Activated T-helper 1 cell treated with Interleukin-2 at 50 U/mL for 16 hours (primary cell): ENCODE measurements around the gene MBTPS1.

ENCODE experiments used
- DNase-seq: peaks from one replicate; pipeline ENCODE4 v3.0.0-alpha.2; 2020; ENCODE audit warnings: low read depth

Gene MBTPS1

GRCh38 chr16:84074721-84075120 lies 42.0 kb downstream of the MBTPS1 start:
- no peak for DNase-seq

GRCh38 chr16:84072014-84072413 lies 44.7 kb downstream of the MBTPS1 start:
- no peak for DNase-seq

- DNase-seq = no peak
Observed at GRCh38 chr16:84071121-84071520, 45.6 kb downstream of the MBTPS1 start.

- DNase-seq = no peak
Observed at GRCh38 chr16:84069540-84069939, 47.2 kb downstream of the MBTPS1 start.

DNA sequence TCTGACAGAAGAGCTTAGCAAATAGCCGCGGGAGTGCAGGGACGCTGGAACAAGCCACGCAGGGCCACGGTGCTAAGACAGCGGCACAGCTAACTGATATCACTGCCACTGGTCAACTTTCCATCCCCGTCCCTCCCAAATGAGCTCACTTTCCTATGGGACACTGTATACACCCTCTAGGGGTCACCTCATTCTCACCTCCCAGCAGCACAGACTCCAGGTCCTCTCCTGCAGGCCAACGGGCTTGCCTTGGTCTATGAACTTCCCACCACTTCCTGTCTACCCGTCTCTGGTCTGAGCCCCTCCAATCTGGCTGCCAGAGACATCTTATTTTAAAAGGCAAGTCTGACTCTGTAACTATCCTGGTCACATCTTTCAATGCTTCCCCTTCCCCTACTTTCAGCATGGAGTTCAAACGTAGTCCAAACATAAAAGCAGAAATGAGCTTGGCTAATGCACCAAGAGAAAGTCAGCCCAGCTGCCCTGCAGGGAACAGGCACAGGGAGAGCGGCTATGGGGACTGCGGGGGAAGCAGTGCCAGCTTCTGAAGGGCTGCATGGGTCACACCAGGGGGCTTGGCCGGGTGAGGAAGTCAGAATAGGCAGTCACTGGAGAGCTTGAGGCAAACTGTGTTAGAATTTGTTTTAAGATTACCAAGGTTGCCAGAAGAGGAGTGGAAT lies 47.8 kb downstream of the MBTPS1 start:
- no peak for DNase-seq

- DNase-seq = no peak
Observed at GRCh38 chr16:84068041-84068440, 48.7 kb downstream of the MBTPS1 start.

- no peak for DNase-seq
Observed at GRCh38 chr16:84067640-84068039, 49.1 kb downstream of the MBTPS1 start.

DNA sequence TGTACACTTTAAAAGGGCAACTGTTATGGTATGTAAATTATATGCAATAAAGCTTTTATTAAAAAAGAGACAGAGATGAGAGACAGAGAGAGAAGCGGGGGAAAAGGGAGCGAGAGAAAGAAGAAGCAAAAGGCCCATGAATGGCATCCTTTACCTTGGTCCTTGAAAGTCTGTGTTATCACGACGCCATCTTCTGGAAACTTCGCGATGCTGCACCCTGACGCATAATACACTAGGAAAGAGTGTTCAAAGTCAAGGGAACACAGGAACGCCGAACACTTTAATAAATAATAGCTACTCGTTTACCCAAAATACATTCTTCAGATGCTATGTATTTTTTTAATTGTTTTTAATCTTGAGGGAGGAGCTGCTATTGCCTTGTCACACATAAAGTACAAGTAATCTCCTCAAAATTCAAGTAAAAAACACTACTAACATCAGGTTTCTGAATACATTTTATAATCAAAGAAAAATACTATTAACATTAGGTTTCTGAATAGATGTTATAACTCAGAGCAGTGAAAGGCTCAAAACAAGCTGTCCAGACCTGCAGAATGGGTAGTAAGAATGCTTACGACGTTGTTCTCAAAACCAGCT lies 51.1 kb downstream of the MBTPS1 start:
- no peak for DNase-seq

- no peak for DNase-seq
Observed at GRCh38 chr16:84063980-84064379, 52.8 kb downstream of the MBTPS1 start.

DNA sequence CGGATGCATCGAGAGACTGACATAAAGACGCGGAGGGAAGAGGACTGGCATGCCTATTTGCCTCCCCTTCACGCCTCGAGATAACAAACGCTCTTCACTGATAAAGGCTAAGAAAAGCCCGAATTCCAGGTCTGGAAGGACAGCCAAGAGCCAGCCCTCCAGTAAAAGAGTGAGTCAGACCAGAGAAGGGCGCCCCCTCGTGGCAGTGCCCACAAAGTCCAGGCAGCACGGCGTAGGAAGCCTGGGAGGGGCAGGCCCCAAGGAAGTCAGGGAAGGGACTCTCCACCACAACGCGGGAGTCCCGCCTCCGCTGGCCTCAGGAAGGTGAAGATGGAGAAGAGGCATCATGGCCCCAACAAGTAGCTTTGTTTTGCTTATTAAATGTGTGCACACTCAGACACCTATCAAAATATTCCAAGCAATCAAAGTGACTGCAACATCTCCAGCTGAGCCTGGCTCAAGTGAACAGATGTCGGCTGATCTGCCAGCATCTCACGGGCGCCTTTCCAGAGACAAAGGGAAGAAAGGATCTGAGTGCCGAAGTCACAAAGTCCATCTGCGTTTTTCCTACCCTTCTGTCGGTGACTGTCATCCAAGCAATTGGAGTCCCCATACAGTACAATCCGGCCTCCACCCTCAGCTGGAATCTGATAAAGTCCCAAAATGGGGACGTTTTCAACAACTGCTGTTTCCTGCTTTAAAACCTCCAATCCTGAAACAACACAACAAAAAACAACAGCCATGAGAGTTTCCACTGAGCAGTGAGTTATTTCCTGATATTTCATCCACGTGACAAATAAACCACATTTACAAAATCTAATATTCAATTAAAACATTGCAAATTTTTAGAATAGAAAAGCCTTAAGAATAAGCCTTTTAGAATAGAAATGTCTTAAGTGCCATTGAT lies 53.8 kb downstream of the MBTPS1 start:
- peak; percentile 24 for DNase-seq

DNA sequence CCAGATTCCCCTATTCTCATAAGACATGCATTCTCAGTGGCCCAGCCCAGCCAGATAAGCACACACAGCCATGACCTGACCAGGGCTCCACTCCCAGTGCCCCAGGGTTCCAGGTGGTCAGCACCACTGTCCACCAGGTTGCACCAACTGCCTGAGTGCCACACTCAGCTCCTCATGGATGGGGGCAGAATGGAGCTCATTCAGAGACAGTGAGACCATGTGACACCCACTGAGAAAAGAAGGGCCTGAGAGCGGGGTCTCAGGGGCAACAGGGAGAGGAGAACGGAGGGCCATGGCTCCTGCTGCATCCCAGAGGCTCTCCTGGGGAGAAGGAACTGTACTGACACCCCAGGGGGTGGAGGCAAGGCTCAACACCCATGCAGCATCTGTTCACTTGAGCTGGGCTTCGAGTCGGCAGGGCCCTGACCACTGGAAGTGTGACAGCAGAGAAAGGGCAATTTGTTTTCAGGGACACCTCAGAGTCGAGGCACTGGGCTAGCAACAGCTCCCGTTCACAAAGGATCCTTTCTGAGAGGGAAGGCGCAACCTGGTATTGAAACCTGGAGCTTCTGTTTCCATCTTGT lies 55.4 kb downstream of the MBTPS1 start:
- DNase-seq = no peak

DNA sequence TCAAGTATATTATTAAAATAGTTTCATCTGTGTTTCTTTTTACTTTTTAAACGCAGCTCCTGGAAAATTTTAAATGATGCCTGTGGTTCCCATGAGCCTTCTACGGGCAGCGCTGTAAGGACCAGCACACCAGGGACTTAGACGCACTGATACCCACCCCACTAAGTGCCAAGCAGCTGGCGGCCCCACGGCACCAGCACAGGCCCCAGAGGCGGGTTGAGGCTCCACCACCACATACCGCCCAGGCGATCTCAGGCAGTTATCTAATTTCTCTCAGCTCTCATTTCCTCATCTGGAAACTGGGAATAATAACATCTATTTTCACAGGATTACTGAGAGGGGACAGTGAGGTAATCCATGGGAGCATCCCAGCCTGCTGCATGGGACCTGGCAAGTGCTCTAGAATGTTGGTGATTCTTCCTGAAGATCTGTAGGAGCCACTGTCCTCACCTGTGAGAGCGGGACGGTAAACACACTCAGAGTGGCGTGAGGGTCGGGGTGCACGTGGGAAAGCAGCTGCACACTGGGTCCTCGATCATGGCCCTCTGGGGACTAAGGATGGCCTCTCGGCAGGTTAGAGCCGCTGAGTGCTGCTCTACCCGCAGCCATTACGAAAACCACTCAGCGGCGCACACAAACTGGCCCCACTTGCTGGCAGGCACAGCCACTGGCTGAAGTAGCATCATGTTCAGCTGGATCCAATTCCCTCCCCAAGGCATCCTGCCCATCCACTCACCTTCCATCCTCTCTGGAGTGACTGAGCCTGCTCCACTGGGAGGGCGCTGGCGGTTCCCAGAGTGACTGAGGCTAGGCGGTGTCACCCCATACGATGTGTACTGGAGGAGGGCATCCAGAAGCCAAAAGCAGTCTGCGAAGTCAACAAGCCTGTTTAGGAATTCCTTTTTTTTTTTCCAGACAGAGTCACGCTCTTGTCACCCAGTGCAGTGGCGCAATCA lies 56.5 kb downstream of the MBTPS1 start:
- DNase-seq = no peak

- DNase-seq = no peak
Observed at GRCh38 chr16:84059111-84059510, 57.6 kb downstream of the MBTPS1 start.

DNA sequence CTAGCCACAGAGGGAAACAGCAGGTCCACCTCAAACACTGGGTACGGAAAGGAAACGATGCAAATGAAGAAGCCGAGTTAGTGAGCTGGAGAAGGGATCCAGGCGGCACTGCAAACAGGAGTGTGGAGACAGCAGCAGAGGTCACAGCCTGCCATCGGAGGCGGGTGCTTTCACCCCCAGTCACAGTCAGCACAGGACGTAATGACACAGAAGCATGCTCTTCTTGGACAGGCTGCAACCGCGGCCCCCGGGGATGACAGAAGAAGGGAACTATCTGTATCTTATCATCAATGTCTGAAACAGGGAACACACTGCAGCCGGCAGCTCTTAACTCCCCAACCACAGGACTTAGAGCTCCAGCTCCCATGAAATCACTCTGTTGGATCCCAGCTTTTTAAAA lies 58.1 kb downstream of the MBTPS1 start:
- no peak for DNase-seq

DNA sequence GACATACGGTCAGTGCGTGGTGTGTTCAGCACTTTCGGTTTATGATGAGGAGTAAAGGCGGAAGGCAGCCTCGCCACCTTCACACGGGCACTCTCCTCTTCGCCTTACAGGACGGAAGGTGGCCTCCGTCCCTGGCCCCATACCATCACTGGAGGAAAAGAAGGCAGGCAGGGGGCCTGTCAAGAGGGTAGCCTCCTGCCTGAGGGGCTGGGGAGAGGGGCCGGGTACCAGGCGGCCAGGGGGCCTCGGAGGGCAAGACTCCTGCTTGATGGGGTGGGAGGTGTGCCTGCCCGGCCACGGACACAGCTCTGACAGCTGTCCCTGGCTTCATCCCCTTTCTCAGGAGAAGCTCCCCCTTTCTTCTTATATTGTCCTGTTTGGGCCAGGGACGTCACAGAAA lies 58.5 kb downstream of the MBTPS1 start:
- DNase-seq = no peak

DNA sequence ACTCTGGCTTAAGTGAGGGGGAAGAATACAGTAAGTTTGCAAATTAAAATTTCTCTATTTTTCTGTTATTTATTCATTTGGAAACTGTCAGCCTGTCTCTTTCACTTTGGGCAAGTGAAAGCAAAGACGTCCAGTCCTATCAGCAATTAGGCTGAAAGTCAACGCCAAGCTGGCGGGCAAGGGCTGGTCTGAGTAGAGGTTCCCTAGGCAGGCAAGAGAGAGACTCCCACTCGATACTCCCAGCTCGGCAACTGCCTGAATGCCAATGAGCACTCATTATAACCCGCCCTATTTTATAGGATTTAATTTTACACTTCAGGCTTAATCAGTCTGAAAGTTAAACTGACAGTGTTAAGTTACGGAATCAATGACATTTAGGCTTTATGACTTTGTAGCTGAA lies 59.8 kb downstream of the MBTPS1 start:
- no peak for DNase-seq

DNA sequence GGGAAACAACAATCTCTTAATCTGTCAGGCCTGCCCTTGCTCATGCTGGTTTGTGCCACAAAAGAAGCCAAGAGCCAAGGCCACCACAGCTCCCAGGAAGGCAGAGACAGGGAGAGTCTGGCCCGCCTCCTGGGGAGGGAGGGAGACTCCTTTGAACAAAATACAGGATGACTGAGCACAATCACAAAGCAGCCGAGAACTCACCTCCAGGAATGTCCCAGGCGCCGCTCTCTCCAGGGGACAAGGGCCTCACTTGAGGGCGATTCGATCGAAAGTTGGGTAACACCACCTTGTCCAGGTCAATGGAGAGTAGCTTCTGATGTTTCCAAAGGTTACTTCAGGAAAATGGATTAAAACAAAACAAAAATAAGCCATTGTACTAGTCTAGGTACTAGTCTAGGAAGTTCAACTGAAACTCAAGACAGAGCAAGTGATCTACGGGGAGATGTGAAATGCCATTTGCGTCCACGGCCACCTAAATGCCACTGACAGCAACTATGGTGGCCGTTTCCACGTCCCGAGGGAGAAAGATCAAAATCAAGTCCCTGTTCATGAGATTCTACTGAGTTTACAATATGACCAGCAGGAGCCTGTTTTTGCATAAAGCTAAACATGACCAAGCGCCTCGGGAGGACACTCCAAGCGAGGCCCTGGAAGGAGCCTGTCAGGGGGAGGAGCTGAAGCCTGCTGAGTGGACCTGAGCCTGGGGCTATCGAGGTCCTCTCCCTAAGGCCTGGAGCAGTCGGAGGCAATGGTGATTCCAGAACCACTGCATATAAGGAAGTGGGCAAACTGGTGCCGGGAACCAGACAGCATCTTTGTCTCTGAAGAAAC lies 60.7 kb downstream of the MBTPS1 start:
- DNase-seq = no peak

DNA sequence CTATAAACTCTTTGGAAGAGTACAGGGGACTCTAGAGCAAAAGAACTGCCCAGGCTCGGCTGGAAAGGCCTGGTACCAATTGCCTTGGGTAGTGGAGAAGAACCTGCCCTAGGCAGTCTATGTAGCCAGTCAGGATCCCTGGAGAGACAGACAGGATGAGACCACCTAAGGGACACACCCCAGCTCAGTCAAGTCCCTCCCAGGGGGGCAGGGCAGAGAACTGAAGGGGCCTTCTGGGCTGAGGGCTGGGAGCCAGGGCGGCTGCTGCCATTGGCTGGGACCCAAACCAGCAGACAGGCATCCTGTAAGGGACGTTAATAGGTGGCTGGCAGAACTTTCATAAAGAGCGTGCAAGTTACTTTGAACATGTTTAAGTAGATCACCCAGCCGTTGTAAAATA lies 61.4 kb downstream of the MBTPS1 start:
- no peak for DNase-seq

DNA sequence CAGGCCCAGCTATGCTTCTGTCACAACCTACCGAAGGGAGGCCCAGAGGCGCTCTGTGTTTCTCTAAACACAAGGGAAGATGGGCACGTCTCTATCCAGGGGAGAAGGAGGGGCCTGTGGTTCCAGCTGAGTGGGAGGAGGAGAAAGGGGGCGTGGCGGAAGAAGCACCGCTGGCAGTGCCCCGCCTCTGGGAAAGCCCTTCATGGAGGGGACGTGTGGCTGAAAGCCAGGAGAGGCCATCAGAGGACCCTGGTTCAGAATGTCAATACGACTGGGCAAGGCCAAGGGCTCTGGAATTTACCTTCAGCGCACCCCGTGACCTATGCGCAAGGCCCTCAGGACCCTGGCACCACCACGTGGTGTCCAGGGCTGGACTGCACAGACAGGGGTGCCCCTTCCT lies 61.8 kb downstream of the MBTPS1 start:
- DNase-seq = no peak

DNA sequence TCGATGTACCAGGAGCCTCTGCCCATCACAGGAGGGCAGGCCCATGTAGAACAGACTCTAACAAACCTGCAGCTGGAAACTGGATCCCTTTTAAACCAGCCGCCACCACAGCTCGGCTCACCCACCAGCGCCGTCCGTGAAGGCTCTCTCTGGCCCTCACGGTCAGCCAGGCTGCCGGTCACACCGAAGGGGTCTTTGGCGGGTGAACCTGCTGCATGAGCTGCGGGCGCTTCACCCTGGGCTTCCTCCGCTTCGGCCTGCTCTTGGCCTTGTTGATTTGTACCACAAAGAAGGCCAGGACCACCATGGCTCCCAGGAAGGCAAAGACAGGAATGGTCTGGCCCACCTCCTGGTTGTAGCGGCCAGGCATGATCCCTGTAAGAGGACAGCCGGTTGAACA lies 62.5 kb downstream of the MBTPS1 start:
- no peak for DNase-seq

- DNase-seq = no peak
Observed at GRCh38 chr16:84053237-84053636, 63.5 kb downstream of the MBTPS1 start.
